ENCODE measurements around the gene F12. TPM values are rescaled to one million over a fixed set of nuclear protein-coding genes. Genes with fewer than 3 reads are reported as not detected.
A peak's percentile ranks its signal among the peaks of the same experiment; 100 is the strongest.

The F12 gene
- total RNA-seq, 1 experiment from 2014 or later, result 30.0 TPM

GRCh38 chr5:177455036-177455660 is 45.8 kb upstream of the F12 start:
- peaks cover 18 to 53% of the 10 kb centered on the region in 2 experiments; a peak in 3 of 4 replicates for H3K4me1 ChIP-seq (ENCODE audit: control insufficient read depth in 1 of 2, insufficient read depth in 2 of 2, low read length in 2 of 2)
- H3K9ac ChIP-seq (ENCODE audit: low read length), result peak overlapping the region; percentile 92
- POLR2A ChIA-PET, result interaction anchor here (0.7 to 2.3 kb wide), 8 partner anchors 9 to 104 kb away, joined by 3 to 7 read pairs (median 5); partner anchors contain the start of genes GRK6, LMAN2, PDLIM7 and PRR7
- intact Hi-C loops (cut with micrococcal nuclease), result loop anchor here (1.0 kb wide), 1 partner anchor 51 kb away; no protein-coding TSS in a partner anchor
- TF ChIP-seq ZFX (IDR thresholded peaks at IDR 0.05), result peak; percentile 70; the same call in 1 of the 2 replicates
- TF ChIP-seq FOSL1 (IDR thresholded peaks at IDR 0.05; ENCODE audit: low read depth), result no peak
- TF ChIP-seq SRF (IDR thresholded peaks at IDR 0.05; ENCODE audit: low read depth), result no peak
- no peak for TF ChIP-seq EZH2 (IDR thresholded peaks at IDR 0.05)
- peak; percentile 61 for TF ChIP-seq POLR2AphosphoS5 (IDR thresholded peaks at IDR 0.05; ENCODE audit: low read depth, low read length)
- peak; percentile 52 for TF ChIP-seq ZBTB33 (IDR thresholded peaks at IDR 0.05; ENCODE audit: extremely low read depth, insufficient replicate concordance, low read length)
- no peak for TF ChIP-seq MAX (IDR thresholded peaks at IDR 0.05)
- TF ChIP-seq CTCF (IDR thresholded peaks at IDR 0.05 in 2 of 3, conservative IDR thresholded peaks at IDR 0.05 in 1 of 3; ENCODE audit: borderline replicate concordance in 1 of 3, insufficient read depth in 1 of 3, low read depth in 2 of 3, low read length in 2 of 3), result peak in 2 of 3 experiments; percentile 68 to 78; a peak in 4 of 6 replicates
- TF ChIP-seq TCF7L2 (IDR thresholded peaks at IDR 0.05; ENCODE audit: borderline replicate concordance, extremely low read depth, insufficient read depth, insufficient read length), result peak; percentile 52
- TF ChIP-seq YY1 (IDR thresholded peaks at IDR 0.05; ENCODE audit: extremely low read depth, insufficient replicate concordance, low read depth, low read length), result peak; percentile 71
- no peaks in the 10 kb centered on the region for H3K27me3 ChIP-seq (ENCODE audit: insufficient read depth, low read length)
- H3K4me2 ChIP-seq (ENCODE audit: low read length), result peak overlapping the region; percentile 96
- BruUV-seq (replicated peaks), result no TSS peak
- ATAC-seq, result peak; percentile 60
- H3K79me2 ChIP-seq (ENCODE audit: insufficient read depth, low read length), result peaks cover 13% of the 10 kb centered on the region
- CTCF ChIA-PET, result interaction anchor here (0.6 to 6.8 kb wide), 21 partner anchors 10 to 341 kb away, joined by 3 to 85 read pairs (median 6); partner anchors contain the start of genes GRK6, LMAN2, PDLIM7 and PFN3
- no peak overlapping the region for H2AFZ ChIP-seq (ENCODE audit: low read depth, low read length, poor library complexity, severe bottlenecking)
- H3K36me3 ChIP-seq (ENCODE audit: control insufficient read depth in 1 of 2, insufficient read depth in 2 of 2, low read length in 2 of 2), result peaks cover 0 to 11% of the 10 kb centered on the region in 2 experiments; a peak in 1 of 4 replicates
- H3K9me3 ChIP-seq (ENCODE audit: control insufficient read depth in 1 of 2, insufficient read depth in 1 of 2, low read depth in 1 of 2, low read length in 2 of 2), result no peaks in the 10 kb centered on the region
- peak overlapping the region; percentile 68 to 76 for H3K4me3 ChIP-seq (replicated peaks in 1 of 2; ENCODE audit: low read depth in 1 of 2, low read length in 2 of 2)
- H3K9me2 ChIP-seq (ENCODE audit: insufficient read depth), result no peaks in the 10 kb centered on the region
- DNase-seq (ENCODE audit: low read depth, low spot score), result peak; percentile 76
- H3K27ac ChIP-seq (ENCODE audit: low read depth, low read length), result peak overlapping the region; percentile 96
- RAD21 ChIA-PET (ENCODE audit: low non-redundant PET in 1 of 2, low total read pairs in 2 of 2, uncharacterized antibody in 2 of 2, unreplicated experiment in 2 of 2), result interaction anchor here (0.7 to 0.9 kb wide), 3 partner anchors 29 to 148 kb away, joined by 3 to 4 read pairs (median 3); partner anchors contain the start of gene GRK6 (in 1 of the 2)
- H4K20me1 ChIP-seq (ENCODE audit: insufficient read depth), result no peaks in the 10 kb centered on the region
